ENCODE data around the gene EEF1AKMT1. TPM values are rescaled to one million over a fixed set of nuclear protein-coding genes. Genes with fewer than 3 reads are reported as not detected.

Gene EEF1AKMT1
- total RNA-seq, 1 experiment from 2014 or later: 9.8 TPM

- H4K20me1 ChIP-seq (ENCODE audit: insufficient read depth): no peaks in the 10 kb centered on the region
- CTCF ChIA-PET: interaction anchor here (1.1 to 1.4 kb wide), 2 partner anchors 118 to 130 kb away, joined by 5 to 6 read pairs; no protein-coding TSS in a partner anchor
- BruUV-seq (replicated peaks): no TSS peak
- peaks cover 0 to 23% of the 10 kb centered on the region in 2 experiments; a peak in 3 of 4 replicates for H3K4me1 ChIP-seq (ENCODE audit: control insufficient read depth in 1 of 2, insufficient read depth in 2 of 2, low read length in 2 of 2)
- TF ChIP-seq CTCF (IDR thresholded peaks at IDR 0.05 in 2 of 3, conservative IDR thresholded peaks at IDR 0.05 in 1 of 3; ENCODE audit: borderline replicate concordance in 1 of 3, insufficient read depth in 1 of 3, low read depth in 2 of 3, low read length in 2 of 3) (no peak), TCF7L2 (IDR thresholded peaks at IDR 0.05; ENCODE audit: borderline replicate concordance, extremely low read depth, insufficient read depth, insufficient read length) (no peak), YY1 (IDR thresholded peaks at IDR 0.05; ENCODE audit: extremely low read depth, insufficient replicate concordance, low read depth, low read length) (no peak), CBX3 (IDR thresholded peaks at IDR 0.05; ENCODE audit: low read depth) (no peak), FOSL1 (IDR thresholded peaks at IDR 0.05; ENCODE audit: low read depth) (no peak), RAD21 (IDR thresholded peaks at IDR 0.05; ENCODE audit: low read depth) (no peak), REST (IDR thresholded peaks at IDR 0.05; ENCODE audit: low read depth) (no peak), SP1 (IDR thresholded peaks at IDR 0.05; ENCODE audit: low read depth) (no peak), ZFX (IDR thresholded peaks at IDR 0.05) (no peak), EGR1 (IDR thresholded peaks at IDR 0.05; ENCODE audit: low read depth) (no peak)
- TF ChIP-seq, protein P1, sequence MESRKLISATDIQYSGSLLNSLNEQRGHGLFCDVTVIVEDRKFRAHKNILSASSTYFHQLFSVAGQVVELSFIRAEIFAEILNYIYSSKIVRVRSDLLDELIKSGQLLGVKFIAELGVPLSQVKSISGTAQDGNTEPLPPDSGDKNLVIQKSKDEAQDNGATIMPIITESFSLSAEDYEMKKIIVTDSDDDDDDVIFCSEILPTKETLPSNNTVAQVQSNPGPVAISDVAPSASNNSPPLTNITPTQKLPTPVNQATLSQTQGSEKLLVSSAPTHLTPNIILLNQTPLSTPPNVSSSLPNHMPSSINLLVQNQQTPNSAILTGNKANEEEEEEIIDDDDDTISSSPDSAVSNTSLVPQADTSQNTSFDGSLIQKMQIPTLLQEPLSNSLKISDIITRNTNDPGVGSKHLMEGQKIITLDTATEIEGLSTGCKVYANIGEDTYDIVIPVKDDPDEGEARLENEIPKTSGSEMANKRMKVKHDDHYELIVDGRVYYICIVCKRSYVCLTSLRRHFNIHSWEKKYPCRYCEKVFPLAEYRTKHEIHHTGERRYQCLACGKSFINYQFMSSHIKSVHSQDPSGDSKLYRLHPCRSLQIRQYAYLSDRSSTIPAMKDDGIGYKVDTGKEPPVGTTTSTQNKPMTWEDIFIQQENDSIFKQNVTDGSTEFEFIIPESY (IDR thresholded peaks at IDR 0.05; ENCODE audit: extremely low read depth, insufficient replicate concordance, low read length): no peak
- no peaks in the 10 kb centered on the region for H3K79me2 ChIP-seq (ENCODE audit: insufficient read depth, low read length)
- H3K36me3 ChIP-seq (ENCODE audit: control insufficient read depth in 1 of 2, insufficient read depth in 2 of 2, low read length in 2 of 2): no peaks in the 10 kb centered on the region
- DNase-seq (ENCODE audit: low read depth, low spot score) (no peak), ATAC-seq (no peak)
- H3K9me2 ChIP-seq (ENCODE audit: insufficient read depth): no peaks in the 10 kb centered on the region
- no peaks in the 10 kb centered on the region for H3K9me3 ChIP-seq (ENCODE audit: control insufficient read depth in 1 of 2, insufficient read depth in 1 of 2, low read depth in 1 of 2, low read length in 2 of 2)
- RAD21 ChIA-PET (ENCODE audit: low non-redundant PET in 1 of 2, low total read pairs in 2 of 2, uncharacterized antibody in 2 of 2, unreplicated experiment in 2 of 2): no interaction called here
- POLR2A ChIA-PET: no interaction called here
- no peak overlapping the region for H3K4me3 ChIP-seq (replicated peaks in 1 of 2; ENCODE audit: low read depth in 1 of 2, low read length in 2 of 2)
- intact Hi-C loops (cut with micrococcal nuclease): loop anchor here (1.0 to 5.0 kb wide), 3 partner anchors 117 to 214 kb away; no protein-coding TSS in a partner anchor
- no peak overlapping the region for H3K4me2 ChIP-seq (ENCODE audit: low read length)
- H3K27me3 ChIP-seq (ENCODE audit: insufficient read depth, low read length): no peaks in the 10 kb centered on the region
- no peak overlapping the region for H3K9ac ChIP-seq (ENCODE audit: low read length)
- H3K27ac ChIP-seq (ENCODE audit: low read depth, low read length): no peak overlapping the region
- no peak overlapping the region for H2AFZ ChIP-seq (ENCODE audit: low read depth, low read length, poor library complexity, severe bottlenecking)
These were observed 62.3 kb downstream of the EEF1AKMT1 start for GRCh38 chr13:20711301-20712044.
